Fibroblast of lung (primary cell): Measurements from ENCODE around the gene CPSF3. TPM values are rescaled to one million over a fixed set of nuclear protein-coding genes. Genes with fewer than 3 reads are reported as not detected.

ENCODE experiments used
- DNase-seq, 2 donors: peaks; one replicate each; pipeline versions ENCODE4 v3.0.0 to v3.0.0-alpha.2; 2010; ENCODE audit warnings: low read depth in 2 of 2
- H2AFZ ChIP-seq: 2 replicates; pipeline ENCODE4 v1.5.1; 2012; ENCODE audit warnings: low read length, control low read depth, inconsistent platforms
- H3K27ac ChIP-seq: 2 replicates; pipeline ENCODE4 v1.5.1; 2011; ENCODE audit warnings: low read length, control low read depth; ENCODE audit not compliant: insufficient read depth
- H3K27me3 ChIP-seq: 2 replicates; pipeline ENCODE4 v1.5.1; 2011; ENCODE audit warnings: mild to moderate bottlenecking, low read length; ENCODE audit not compliant: control insufficient read depth, insufficient read depth
- H3K36me3 ChIP-seq: 2 replicates; pipeline ENCODE4 v1.5.1; 2011; ENCODE audit warnings: low read length; ENCODE audit not compliant: control insufficient read depth, insufficient read depth
- H3K4me1 ChIP-seq: 2 replicates; pipeline ENCODE4 v1.5.1; 2011; ENCODE audit warnings: low read length; ENCODE audit not compliant: control insufficient read depth, insufficient read depth; ENCODE audit errors: extremely low read depth
- H3K4me2 ChIP-seq: 2 replicates; pipeline ENCODE4 v1.5.1; 2011; ENCODE audit warnings: low read length, control low read depth; ENCODE audit not compliant: insufficient read depth; ENCODE audit errors: extremely low read depth
- H3K4me3 ChIP-seq, 4 experiments: fragments of 200-600 bp in 1 of 4; sonication (generic) in 1 of 4; replicated peaks in 1 of 4; 2 replicates each; pipeline ENCODE4 v1.5.1; 2011 to 2016; ENCODE audit warnings: low read length in 4 of 4, low read depth in 3 of 4, mild to moderate bottlenecking in 3 of 4, control low read depth in 2 of 4, inconsistent platforms in 1 of 4, mixed read lengths in 1 of 4; ENCODE audit not compliant: insufficient read depth in 1 of 4; ENCODE audit errors: control extremely low read depth in 1 of 4
- H3K79me2 ChIP-seq: 2 replicates; pipeline ENCODE4 v1.5.1; 2012; ENCODE audit warnings: mild to moderate bottlenecking, low read length, inconsistent platforms; ENCODE audit not compliant: control insufficient read depth, insufficient read depth
- H3K9ac ChIP-seq: 2 replicates; pipeline ENCODE4 v1.5.1; 2011; ENCODE audit warnings: mild to moderate bottlenecking, low read length, control low read depth; ENCODE audit not compliant: insufficient read depth
- H3K9me3 ChIP-seq: 2 replicates; pipeline ENCODE4 v1.5.1; 2012; ENCODE audit warnings: low read depth, low read length; ENCODE audit not compliant: control insufficient read depth, insufficient read depth
- H4K20me1 ChIP-seq: 2 replicates; pipeline ENCODE4 v1.5.1; 2011; ENCODE audit warnings: low read length; ENCODE audit not compliant: control insufficient read depth, insufficient read depth; ENCODE audit errors: extremely low read depth
- EZH2 ChIP-seq: IDR thresholded peaks from 2 replicates; pipeline ENCODE4 v1.5.1; 2012; ENCODE audit warnings: low read length, control low read depth, mild to moderate bottlenecking; ENCODE audit errors: missing control alignments
- polyA plus RNA-seq, 2 donors: library from polyadenylated mRNA; depleted of rRNA in 1 of 2; stranded (reverse) in 1 of 2; unstranded in 1 of 2; fragments of >200 nt; gene quantifications; 2 replicates each; pipeline ENCODE4 v1.2.1, GENCODE V29; 2011 to 2012; ENCODE audit warnings: missing spikeins in 1 of 2
- total RNA-seq: library from RNA; depleted of rRNA; stranded (reverse); fragments of >200 nt; gene quantifications from 2 replicates; pipeline ENCODE4 v1.2.1, GENCODE V29; 2014
- TF ChIP-seq, protein P1 (sequence below), 2 donors: IDR thresholded peaks in 1 of 2; conservative IDR thresholded peaks in 1 of 2; 1 replicate in 1 of 2; 2 replicates in 1 of 2; pipeline ENCODE4 v1.5.1; 2011 to 2012; ENCODE audit warnings: low read length in 2 of 2, control low read depth in 1 of 2, inconsistent platforms in 1 of 2, low read depth in 1 of 2, mild to moderate bottlenecking in 1 of 2

Gene CPSF3
- total and polyA plus RNA-seq, 2 donors (not counting 1 experiment from before 2014, with no cell fraction given), result 48.6 to 53.0 TPM

DNA sequence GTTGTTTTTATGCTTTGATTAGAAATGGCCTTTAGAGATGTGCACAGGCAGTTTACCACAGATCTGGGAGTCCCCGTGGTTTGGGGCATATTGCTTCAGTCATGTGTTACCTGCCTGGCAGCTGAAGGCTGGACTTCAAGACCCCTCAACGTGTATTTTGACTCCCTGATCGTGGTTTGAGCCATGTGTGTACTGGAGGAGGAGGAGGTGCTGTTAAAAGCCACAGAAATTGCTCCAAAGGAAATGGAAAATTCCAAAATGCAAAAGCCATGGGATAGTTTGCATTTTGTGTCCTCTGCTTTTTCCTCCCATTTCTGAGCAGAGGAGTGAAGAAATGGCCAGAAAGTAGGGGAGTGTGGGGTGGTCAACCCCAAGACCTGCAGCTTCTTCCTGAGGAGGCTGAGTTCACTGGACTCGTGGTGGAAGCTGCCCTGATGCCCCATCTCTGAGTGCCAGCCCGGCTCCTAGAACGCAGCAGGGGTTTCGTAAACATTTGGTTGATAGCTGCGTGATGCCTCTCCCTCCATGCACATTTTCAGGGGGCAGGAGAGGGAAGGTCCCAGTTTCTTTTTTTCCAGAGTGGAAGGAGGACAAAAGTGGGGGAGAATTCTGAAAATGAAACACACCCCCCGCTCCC is 45.9 kb upstream of the CPSF3 start:
- no peak overlapping the region for H2AFZ ChIP-seq
- no peak for DNase-seq

DNA sequence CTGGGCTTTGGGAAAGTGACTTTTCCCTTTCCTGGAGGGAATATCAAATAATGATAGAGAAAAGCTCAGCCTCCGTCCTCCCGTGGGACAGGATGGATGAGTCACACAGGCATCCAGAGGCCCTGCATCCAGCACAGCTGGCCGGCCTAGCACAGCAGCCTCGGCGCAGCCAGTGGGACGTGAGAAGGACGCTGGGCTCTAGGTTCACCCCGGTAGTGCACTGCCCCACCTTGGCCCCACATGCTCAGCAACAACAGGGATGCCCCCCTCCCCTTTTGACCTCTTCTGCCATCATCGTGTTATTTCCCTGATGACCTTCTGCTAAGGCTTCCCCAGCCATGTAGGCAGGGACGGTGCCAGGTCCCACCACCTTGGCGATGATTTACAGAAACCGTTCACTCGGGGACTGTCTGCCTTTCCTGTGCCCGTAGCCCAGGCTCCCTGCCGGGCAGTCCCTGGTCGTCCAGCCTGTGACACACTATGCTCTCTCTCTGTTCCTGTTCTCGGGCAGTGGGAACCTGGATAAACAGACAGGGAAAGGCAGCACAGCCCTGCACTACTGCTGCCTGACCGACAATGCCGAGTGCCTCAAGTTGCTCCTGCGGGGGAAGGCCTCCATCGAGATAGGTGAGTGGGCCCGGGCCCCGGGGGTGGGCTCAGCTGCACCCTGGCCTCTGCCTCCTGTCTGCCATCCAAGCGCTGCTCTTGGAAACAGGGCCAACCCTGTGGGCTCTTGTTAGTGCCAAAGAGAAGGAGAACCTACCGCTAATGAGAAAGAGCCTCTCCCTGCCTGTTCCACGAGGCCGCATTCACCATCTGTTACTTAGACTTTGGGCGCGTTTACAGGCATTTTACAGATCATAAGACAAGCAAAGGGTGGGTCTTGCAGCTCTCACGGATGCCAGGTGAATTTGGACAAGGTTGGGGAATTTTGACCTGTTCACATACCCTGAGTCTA is 44.7 kb upstream of the CPSF3 start:
- Histone ChIP-seq H4K20me1 (no peaks in the 10 kb centered on the region), H3K4me2 (no peak overlapping the region), H3K4me3 (no peak overlapping the region), H3K9ac (no peak overlapping the region), H3K4me1 (peaks cover 30% of the 10 kb centered on the region), H3K9me3 (no peaks in the 10 kb centered on the region), H3K36me3 (peaks cover 9% of the 10 kb centered on the region), H2AFZ (peak overlapping the region; percentile 40), H3K79me2 (no peaks in the 10 kb centered on the region), H3K27me3 (no peaks in the 10 kb centered on the region), H3K27ac (peak overlapping the region; percentile 29)
- DNase-seq, result peak; percentile 78 to 85
- TF ChIP-seq EZH2, result no peak
- TF ChIP-seq, protein P1, sequence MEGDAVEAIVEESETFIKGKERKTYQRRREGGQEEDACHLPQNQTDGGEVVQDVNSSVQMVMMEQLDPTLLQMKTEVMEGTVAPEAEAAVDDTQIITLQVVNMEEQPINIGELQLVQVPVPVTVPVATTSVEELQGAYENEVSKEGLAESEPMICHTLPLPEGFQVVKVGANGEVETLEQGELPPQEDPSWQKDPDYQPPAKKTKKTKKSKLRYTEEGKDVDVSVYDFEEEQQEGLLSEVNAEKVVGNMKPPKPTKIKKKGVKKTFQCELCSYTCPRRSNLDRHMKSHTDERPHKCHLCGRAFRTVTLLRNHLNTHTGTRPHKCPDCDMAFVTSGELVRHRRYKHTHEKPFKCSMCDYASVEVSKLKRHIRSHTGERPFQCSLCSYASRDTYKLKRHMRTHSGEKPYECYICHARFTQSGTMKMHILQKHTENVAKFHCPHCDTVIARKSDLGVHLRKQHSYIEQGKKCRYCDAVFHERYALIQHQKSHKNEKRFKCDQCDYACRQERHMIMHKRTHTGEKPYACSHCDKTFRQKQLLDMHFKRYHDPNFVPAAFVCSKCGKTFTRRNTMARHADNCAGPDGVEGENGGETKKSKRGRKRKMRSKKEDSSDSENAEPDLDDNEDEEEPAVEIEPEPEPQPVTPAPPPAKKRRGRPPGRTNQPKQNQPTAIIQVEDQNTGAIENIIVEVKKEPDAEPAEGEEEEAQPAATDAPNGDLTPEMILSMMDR (conservative IDR thresholded peaks at IDR 0.05 in 1 of 2, IDR thresholded peaks at IDR 0.05 in 1 of 2; ENCODE audit: low read depth in 1 of 2, low read length in 2 of 2), result peak in 1 of 2 donors; percentile 9

More for the DNA sequence above, 45.9 kb upstream of the CPSF3 start:
- Histone ChIP-seq H3K4me1 (peaks cover 30% of the 10 kb centered on the region), H4K20me1 (no peaks in the 10 kb centered on the region), H3K27me3 (no peaks in the 10 kb centered on the region), H3K4me3 (no peak overlapping the region), H3K9ac (no peak overlapping the region), H3K79me2 (no peaks in the 10 kb centered on the region), H3K36me3 (peaks cover 12% of the 10 kb centered on the region), H3K27ac (peak overlapping the region; percentile 29), H3K4me2 (peak overlapping the region; percentile 15), H3K9me3 (no peaks in the 10 kb centered on the region)
- TF ChIP-seq, protein P1 (conservative IDR thresholded peaks at IDR 0.05 in 1 of 2, IDR thresholded peaks at IDR 0.05 in 1 of 2; ENCODE audit: low read depth in 1 of 2, low read length in 2 of 2), result no peak
- TF ChIP-seq EZH2, result no peak

DNA sequence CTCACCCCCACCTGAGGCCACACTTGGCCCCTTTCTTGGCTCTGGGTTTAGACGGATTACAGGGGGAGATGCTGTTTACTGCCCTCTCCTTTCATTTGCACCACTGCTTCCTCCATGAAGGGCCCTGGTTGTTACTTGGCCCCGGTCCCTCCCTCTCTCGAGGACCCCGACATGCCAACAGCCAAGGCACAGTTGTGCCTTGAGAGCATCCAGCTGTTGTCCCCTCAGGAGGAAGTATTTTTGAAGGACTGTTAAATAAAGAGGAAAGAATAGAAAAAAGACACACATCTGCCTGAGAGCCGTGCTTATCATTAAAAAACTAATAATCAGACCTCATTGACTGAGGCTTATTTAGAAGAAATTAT is 44.1 kb upstream of the CPSF3 start:
- Histone ChIP-seq H4K20me1 (no peaks in the 10 kb centered on the region), H3K9ac (no peak overlapping the region), H3K79me2 (no peaks in the 10 kb centered on the region), H3K9me3 (no peaks in the 10 kb centered on the region), H3K4me1 (peaks cover 30% of the 10 kb centered on the region), H3K4me3 (no peak overlapping the region), H3K27me3 (no peaks in the 10 kb centered on the region), H3K4me2 (no peak overlapping the region), H3K36me3 (peaks cover 9% of the 10 kb centered on the region), H3K27ac (no peak overlapping the region), H2AFZ (no peak overlapping the region)
- no peak for DNase-seq
- TF ChIP-seq, protein P1 (conservative IDR thresholded peaks at IDR 0.05 in 1 of 2, IDR thresholded peaks at IDR 0.05 in 1 of 2; ENCODE audit: low read depth in 1 of 2, low read length in 2 of 2), result no peak
- TF ChIP-seq EZH2, result no peak
